Transverse colon (tissue), 4 donors: ENCODE results near the gene SPACA1.

Experiments
- EP300 ChIP-seq: sonication (generic); formaldehyde crosslinking; IDR thresholded peaks from one replicate; pipeline ENCODE4 v1.6.1; 2017; ENCODE audit warnings: antibody characterized with exemption, low read depth
- POLR2A ChIP-seq: fragments of 450-650 bp; IDR thresholded peaks from one replicate; pipeline ENCODE4 v1.6.1; 2016; ENCODE audit warnings: antibody characterized with exemption, mild to moderate bottlenecking, moderate library complexity
- POLR2AphosphoS5 ChIP-seq, 3 donors: sonication (generic); formaldehyde crosslinking; IDR thresholded peaks; one replicate each; pipeline ENCODE4 v1.6.1; 2016; ENCODE audit warnings: antibody characterized with exemption in 3 of 3
- TF ChIP-seq, protein P1 (sequence below), 5 experiments: fragments of 200-600 bp in 3 of 5; fragments of 450-650 bp in 2 of 5; sonication (generic) in 3 of 5; IDR thresholded peaks; 1 replicate in 2 of 5; 2 replicates in 3 of 5; pipeline ENCODE4 v1.5.1; 2016 to 2017; ENCODE audit warnings: antibody characterized with exemption in 5 of 5, inconsistent platforms in 3 of 5, mild to moderate bottlenecking in 2 of 5, moderate library complexity in 1 of 5

DNA sequence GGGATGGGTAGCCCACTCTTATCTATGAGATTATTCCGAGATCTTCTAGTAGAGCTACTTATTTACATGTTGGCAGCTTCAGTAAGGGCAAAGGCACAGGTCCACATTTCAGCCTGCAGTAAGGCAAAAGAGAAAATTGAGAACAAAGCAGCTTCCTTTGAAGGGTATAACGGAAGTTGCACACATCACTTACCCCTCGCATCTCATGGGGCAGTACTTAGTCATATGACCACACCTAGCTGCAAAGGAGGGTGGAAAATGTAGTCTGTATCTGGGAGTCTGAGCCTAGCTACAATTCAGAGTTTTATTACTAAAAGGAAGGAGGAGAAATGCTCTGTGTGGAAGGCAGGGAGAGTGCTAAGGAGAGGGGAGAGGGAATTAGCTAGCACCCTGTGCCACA is 29.7 kb downstream of the SPACA1 start:
- TF ChIP-seq, protein P1, sequence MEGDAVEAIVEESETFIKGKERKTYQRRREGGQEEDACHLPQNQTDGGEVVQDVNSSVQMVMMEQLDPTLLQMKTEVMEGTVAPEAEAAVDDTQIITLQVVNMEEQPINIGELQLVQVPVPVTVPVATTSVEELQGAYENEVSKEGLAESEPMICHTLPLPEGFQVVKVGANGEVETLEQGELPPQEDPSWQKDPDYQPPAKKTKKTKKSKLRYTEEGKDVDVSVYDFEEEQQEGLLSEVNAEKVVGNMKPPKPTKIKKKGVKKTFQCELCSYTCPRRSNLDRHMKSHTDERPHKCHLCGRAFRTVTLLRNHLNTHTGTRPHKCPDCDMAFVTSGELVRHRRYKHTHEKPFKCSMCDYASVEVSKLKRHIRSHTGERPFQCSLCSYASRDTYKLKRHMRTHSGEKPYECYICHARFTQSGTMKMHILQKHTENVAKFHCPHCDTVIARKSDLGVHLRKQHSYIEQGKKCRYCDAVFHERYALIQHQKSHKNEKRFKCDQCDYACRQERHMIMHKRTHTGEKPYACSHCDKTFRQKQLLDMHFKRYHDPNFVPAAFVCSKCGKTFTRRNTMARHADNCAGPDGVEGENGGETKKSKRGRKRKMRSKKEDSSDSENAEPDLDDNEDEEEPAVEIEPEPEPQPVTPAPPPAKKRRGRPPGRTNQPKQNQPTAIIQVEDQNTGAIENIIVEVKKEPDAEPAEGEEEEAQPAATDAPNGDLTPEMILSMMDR (IDR thresholded peaks at IDR 0.05), result no peak
- no peak for TF ChIP-seq POLR2A
- no peak for TF ChIP-seq POLR2AphosphoS5 (IDR thresholded peaks at IDR 0.05)
- no peak for TF ChIP-seq EP300
